Heart left ventricle (tissue), 16 donors: ENCODE measurements around the gene SNIP1. TPM values are rescaled to one million over a fixed set of nuclear protein-coding genes. Genes with fewer than 3 reads are reported as not detected.
"Not testable (repeated sequence)": the region's sequence is repeated elsewhere in the genome, so short reads cannot be mapped to it uniquely, and the experiment has no call there.

Source experiments
- ATAC-seq, 4 donors: fragments of 200-7000 bp; cut with Tn5 transposase; one replicate each; pipeline ENCODE4 v1.9.1; 2020 to 2022; ENCODE audit warnings: moderate library complexity in 4 of 4, mild to moderate bottlenecking in 3 of 4, moderate number of reproducible peaks in 1 of 4
- DNase-seq, 5 donors: peaks; one replicate each; pipeline ENCODE4 v3.0.0-alpha.2; 2020
- H3K27ac ChIP-seq, 12 donors: fragments of 200-600 bp; sonication (generic) in 4 of 12; one replicate each; pipeline versions ENCODE4 v1.5.0 to v1.8.0; 2016 to 2022; ENCODE audit warnings: mild to moderate bottlenecking in 2 of 12
- H3K27me3 ChIP-seq, 9 donors: fragments of 200-600 bp; sonication (generic) in 2 of 9; one replicate each; pipeline versions ENCODE4 v1.5.1 to v1.8.0; 2016 to 2022; ENCODE audit warnings: mild to moderate bottlenecking in 3 of 9
- H3K36me3 ChIP-seq, 9 donors: fragments of 200-600 bp; sonication (generic) in 2 of 9; one replicate each; pipeline versions ENCODE4 v1.5.0 to v1.8.0; 2018 to 2022; ENCODE audit warnings: mild to moderate bottlenecking in 2 of 9
- H3K4me1 ChIP-seq, 12 donors: fragments of 200-600 bp; sonication (generic) in 4 of 12; one replicate each; pipeline versions ENCODE4 v1.5.0 to v1.8.0; 2016 to 2022; ENCODE audit warnings: mild to moderate bottlenecking in 3 of 12
- H3K4me3 ChIP-seq, 12 donors: fragments of 200-600 bp; sonication (generic) in 4 of 12; one replicate each; pipeline versions ENCODE4 v1.5.0 to v1.8.0; 2017 to 2022; ENCODE audit warnings: mild to moderate bottlenecking in 9 of 12, moderate library complexity in 4 of 12
- H3K9me3 ChIP-seq, 12 donors: fragments of 200-600 bp; sonication (generic) in 4 of 12; one replicate each; pipeline versions ENCODE4 v1.5.0 to v1.8.0; 2016 to 2022; ENCODE audit warnings: mild to moderate bottlenecking in 1 of 12
- POLR2A ChIP-seq, 2 donors: fragments of 450-650 bp; IDR thresholded peaks; one replicate each; pipeline ENCODE4 v1.6.1; 2017; ENCODE audit warnings: antibody characterized with exemption in 2 of 2, mild to moderate bottlenecking in 2 of 2, moderate library complexity in 2 of 2
- WGBS, 4 donors: extraction: QIAGEN DNeasy Blood & Tissue Kit in 2 of 4; methylation state at CpG; one replicate each; pipeline versions ENCODE4 v1.1.5 to v1.1.7; 2013 to 2018; 5-methylcytosine and 5-hydroxymethylcytosine counted together
- intact Hi-C, 10 donors: fragments of 100-400 bp; cut with DNase I; formaldehyde crosslinking; loops; one replicate each; pipeline versions ENCODE4 v1.11.1 to v1.14.2; 2022
- polyA plus RNA-seq, 2 donors: library from polyadenylated mRNA; stranded (reverse); fragments of 200-250 nt; gene quantifications; one replicate each; pipeline ENCODE4 v1.2.3, GENCODE V29; 2013
- total RNA-seq, 9 donors: library from RNA; depleted of rRNA in 2 of 9; stranded (reverse); fragments of >200 nt in 2 of 9; fragmentation: NEBNext Ultra II Directional in 3 of 9; extraction: Animal tissue kit (Norgen Biotek cat#: 25700) in 3 of 9; gene quantifications; one replicate each; pipeline versions ENCODE4 v1.1.0 to v1.2.4, GENCODE V29; 2016 to 2023
- TF ChIP-seq, protein P1 (sequence below), 12 donors: fragments of 200-600 bp; sonication (generic) in 4 of 12; IDR thresholded peaks; one replicate each; pipeline versions ENCODE4 v1.5.0 to v1.8.0; 2018 to 2022; ENCODE audit warnings: antibody characterized with exemption in 12 of 12, mild to moderate bottlenecking in 5 of 12
- donor health status: ischemic (EF 13 %, LVEDD 7.1; RV severe dilation, severe dysfunction).
- donor health status: healthy with polysubstance abuse.
- donor health status: DM: no; HTN: yes; CAD: no.
- donor health status: DM: no; HTN: no; CAD: no.
- donor health status: ischemic (EF 25% LVEDD 6.9; RV normal size, moderate dysfunction).
- donor health status: ischemic (EF 25% LVEDD 5.7; RV mildly dilated, moderate dysfunction).
- donor health status: healthy.
- donor health status: DM: yes; HTN: yes; CAD: no.
- donor health status: ischemic (EF 35%, LVEDD 5.7; RV mildly dilated, moderate dysfunction).
- donor health status: nonischemic (EF 11% LVEDD 7.7; RV severe dilation, severe dysfunction).
- donor health status: DM: yes; HTN: yes; CAD: no.
- donor health status: PGD.
- donor health status: ischemic (EF 29% LVEDD 5.4; RV normal size, mild dysfunction).
- donor health status: nonischemic (EF 23%, LVEDD 6.1; RV moderate dilation, normal function).

Gene SNIP1
- total and polyA plus RNA-seq, 11 donors: 3.0 to 11.2 (median 8.1) TPM

GRCh38 chr1:37514350-37515184 is 39.5 kb downstream of the SNIP1 start, which contains the start of gene MEAF6:
MEAF6 (minus strand) TSS chr1:37514766; CDS start chr1:37514746, 20 bp downstream.
- TF ChIP-seq POLR2A (IDR thresholded peaks at IDR 0.05): peak in 1 of 2 donors; percentile 78
- TF ChIP-seq, protein P1, sequence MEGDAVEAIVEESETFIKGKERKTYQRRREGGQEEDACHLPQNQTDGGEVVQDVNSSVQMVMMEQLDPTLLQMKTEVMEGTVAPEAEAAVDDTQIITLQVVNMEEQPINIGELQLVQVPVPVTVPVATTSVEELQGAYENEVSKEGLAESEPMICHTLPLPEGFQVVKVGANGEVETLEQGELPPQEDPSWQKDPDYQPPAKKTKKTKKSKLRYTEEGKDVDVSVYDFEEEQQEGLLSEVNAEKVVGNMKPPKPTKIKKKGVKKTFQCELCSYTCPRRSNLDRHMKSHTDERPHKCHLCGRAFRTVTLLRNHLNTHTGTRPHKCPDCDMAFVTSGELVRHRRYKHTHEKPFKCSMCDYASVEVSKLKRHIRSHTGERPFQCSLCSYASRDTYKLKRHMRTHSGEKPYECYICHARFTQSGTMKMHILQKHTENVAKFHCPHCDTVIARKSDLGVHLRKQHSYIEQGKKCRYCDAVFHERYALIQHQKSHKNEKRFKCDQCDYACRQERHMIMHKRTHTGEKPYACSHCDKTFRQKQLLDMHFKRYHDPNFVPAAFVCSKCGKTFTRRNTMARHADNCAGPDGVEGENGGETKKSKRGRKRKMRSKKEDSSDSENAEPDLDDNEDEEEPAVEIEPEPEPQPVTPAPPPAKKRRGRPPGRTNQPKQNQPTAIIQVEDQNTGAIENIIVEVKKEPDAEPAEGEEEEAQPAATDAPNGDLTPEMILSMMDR (IDR thresholded peaks at IDR 0.05): peak; percentile 41 to 96 (median 80)
- Histone ChIP-seq H3K4me3 (peak within 1 kb of the TSS; percentile 77 to 100 (median 88)), H3K27me3 (no peaks in the 10 kb centered on the region), H3K9me3 (no peaks in the 10 kb centered on the region), H3K4me1 (peaks cover 0 to 30% (median 20%) of the 10 kb centered on the region in 12 donors), H3K36me3 (peaks cover 0 to 36% (median 30%) of the 10 kb centered on the region in 9 donors), H3K27ac (peak within 1 kb of the TSS; percentile 80 to 99 (median 95))
- WGBS, 4 donors: 0 to 2% (median 1%) methylated on average over 25 to 100 of the region's 100 CpGs
- ATAC-seq (peak; percentile 83 to 99 (median 98)), DNase-seq (peak; percentile 84 to 93 (median 88))
- intact Hi-C loops: loop anchor here in 3 of 10 donors (2.0 to 5.0 kb wide), 3 partner anchors 38 to 80 kb away; partner anchors contain the start of genes SNIP1 (in 3 of the 3) and GNL2 (in 1 of the 3)

DNA sequence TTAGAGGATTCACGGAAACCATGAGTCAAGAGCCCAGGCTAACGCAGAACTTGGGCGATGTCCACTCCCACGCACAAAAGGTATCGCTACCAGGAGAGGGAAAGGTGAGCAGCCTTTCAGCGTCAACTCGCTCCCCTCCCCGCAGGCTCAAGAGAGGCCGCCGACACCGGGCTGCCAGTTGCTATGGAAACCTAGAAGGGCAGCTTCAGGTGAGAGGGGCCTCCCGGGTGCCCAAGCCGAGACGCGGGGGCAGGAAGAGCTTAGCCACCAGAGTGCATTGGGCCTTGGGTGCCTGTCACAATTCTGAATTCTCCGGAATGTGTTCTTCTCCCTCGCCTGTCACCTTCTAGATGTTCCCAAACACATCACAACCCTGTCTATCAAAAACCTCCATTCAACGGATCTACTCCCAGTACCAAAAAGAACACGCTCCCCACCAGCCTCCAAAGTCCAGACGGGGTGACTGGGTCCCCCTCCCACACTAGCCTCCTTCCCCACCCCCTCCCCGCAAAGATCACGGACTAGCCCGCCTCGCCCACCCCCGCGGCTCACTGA is 40.2 kb downstream of the SNIP1 start:
- H3K36me3 ChIP-seq: peaks cover 0 to 43% (median 37%) of the 10 kb centered on the region in 9 donors
- H3K4me1 ChIP-seq: peaks cover 0 to 30% (median 20%) of the 10 kb centered on the region in 12 donors
- TF ChIP-seq, protein P1 (IDR thresholded peaks at IDR 0.05): no peak
- TF ChIP-seq POLR2A (IDR thresholded peaks at IDR 0.05): no peak
- DNase-seq: peak in 2 of 5 donors; percentile 22 to 31
- no peaks in the 10 kb centered on the region for H3K9me3 ChIP-seq
- intact Hi-C loops: loop anchor here in 2 of 10 donors (2.0 to 5.0 kb wide), 3 partner anchors 38 to 81 kb away; partner anchors contain the start of genes SNIP1 (in 2 of the 2) and GNL2 (in 1 of the 2)
- H3K4me3 ChIP-seq: peak overlapping the region; percentile 77 to 100 (median 88)
- peak overlapping the region in 10 of 12 donors; percentile 86 to 99 (median 95) for H3K27ac ChIP-seq
- peak in 1 of 4 donors; percentile 3 for ATAC-seq
- H3K27me3 ChIP-seq: no peaks in the 10 kb centered on the region
- WGBS, 4 donors: 1 to 4% (median 3%) methylated on average over 21 to 26 of the region's 26 CpGs

DNA sequence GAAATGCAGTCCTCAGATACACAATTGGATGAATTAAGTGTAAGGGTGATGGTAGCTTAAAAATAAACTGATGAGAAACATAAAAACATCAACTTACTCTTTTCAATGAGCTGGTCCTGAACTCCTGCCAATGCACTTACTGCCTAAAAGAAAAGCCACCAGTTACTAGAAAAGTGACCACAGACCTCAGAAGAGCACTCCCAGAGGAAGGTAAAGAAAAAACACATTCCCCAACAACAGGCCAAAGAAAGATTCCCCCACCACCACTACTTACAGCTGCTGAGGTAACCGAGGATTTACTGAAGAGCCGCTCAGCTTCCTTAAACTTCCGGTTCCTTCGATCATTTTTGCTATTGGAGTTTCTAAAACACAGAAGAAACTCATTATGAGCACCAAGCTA is 44.9 kb downstream of the SNIP1 start:
- 85 to 94% (median 88%) methylated on average over 4 of the region's 4 CpGs for WGBS, 4 donors
- Histone ChIP-seq H3K27ac (no peak overlapping the region), H3K27me3 (no peaks in the 10 kb centered on the region), H3K4me3 (no peak overlapping the region), H3K9me3 (no peaks in the 10 kb centered on the region), H3K36me3 (peaks cover 3 to 89% (median 81%) of the 10 kb centered on the region in 9 donors), H3K4me1 (peaks cover 0 to 25% (median 14%) of the 10 kb centered on the region in 12 donors)
- no peak for ATAC-seq
- intact Hi-C loops: no loop called here
- no peak for DNase-seq
- TF ChIP-seq, protein P1 (IDR thresholded peaks at IDR 0.05): no peak
- TF ChIP-seq POLR2A (IDR thresholded peaks at IDR 0.05): no peak

DNA sequence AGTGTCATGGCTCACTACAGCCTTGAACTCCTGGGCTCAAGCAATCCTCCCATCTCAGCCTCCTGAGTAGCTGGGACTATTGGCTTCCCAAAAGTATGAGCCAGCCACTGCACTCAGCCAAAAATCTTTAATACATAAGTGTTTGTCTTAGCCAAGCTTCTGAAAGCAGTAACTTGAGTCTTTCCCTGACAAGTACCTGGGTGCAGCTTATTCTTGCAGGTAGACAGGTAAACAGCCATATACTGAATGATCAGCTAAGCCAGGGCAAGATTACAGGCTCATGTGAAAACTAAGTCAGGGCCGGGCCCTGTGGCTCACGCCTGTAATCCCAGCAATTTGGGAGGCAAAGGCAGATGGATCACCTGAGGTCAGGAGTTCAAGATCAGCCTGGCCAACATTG is 47.4 kb downstream of the SNIP1 start:
- no peaks in the 10 kb centered on the region for H3K9me3 ChIP-seq
- no peak overlapping the region for H3K27ac ChIP-seq
- H3K4me3 ChIP-seq: no peak overlapping the region
- TF ChIP-seq, protein P1 (IDR thresholded peaks at IDR 0.05): no peak
- TF ChIP-seq POLR2A (IDR thresholded peaks at IDR 0.05): no peak
- intact Hi-C loops: no loop called here
- peaks cover 3 to 97% (median 87%) of the 10 kb centered on the region in 9 donors for H3K36me3 ChIP-seq
- DNase-seq (no peak), ATAC-seq (no peak)
- H3K4me1 ChIP-seq: peaks cover 0 to 2% (median 0%) of the 10 kb centered on the region in 12 donors
- no peaks in the 10 kb centered on the region for H3K27me3 ChIP-seq
- WGBS, 4 donors: 95 to 99% (median 97%) methylated on average over 2 of the region's 2 CpGs

- H3K9me3 ChIP-seq, DNase-seq, H3K27me3 ChIP-seq, H3K27ac ChIP-seq, ATAC-seq, intact Hi-C loops, H3K4me3 ChIP-seq: not testable (repeated sequence)
- Histone ChIP-seq H3K4me1 (peaks cover 0 to 19% (median 10%) of the 10 kb centered on the region in 12 donors), H3K36me3 (peaks cover 0 to 99% (median 74%) of the 10 kb centered on the region in 9 donors)
- 88 to 99% (median 97%) methylated on average over 2 of the region's 2 CpGs for WGBS, 4 donors
These were observed 51.3 kb downstream of the SNIP1 start for GRCh38 chr1:37502791-37503190.
